DOHH2 (cell line): ENCODE results near the gene NUP98.

Source experiments
- H3F3A ChIP-seq: fragments of 200-600 bp; sonication (generic), shearing (Covaris generic); 2 replicates; pipeline ENCODE4 v1.6.0; 2016; ENCODE audit warnings: antibody characterized with exemption, mild to moderate bottlenecking; ENCODE audit not compliant: control insufficient read depth, insufficient read depth
- H3K27ac ChIP-seq: fragments of 200-600 bp; sonication (generic); 2 replicates; pipeline ENCODE4 v1.5.1; 2014; ENCODE audit warnings: low read depth, mild to moderate bottlenecking, low read length, moderate library complexity
- H3K27me3 ChIP-seq: fragments of 200-600 bp; sonication (generic); 2 replicates; pipeline ENCODE4 v1.6.1; 2014; ENCODE audit warnings: mild to moderate bottlenecking, low read length, mixed read lengths; ENCODE audit not compliant: control insufficient read depth
- H3K36me3 ChIP-seq: fragments of 200-600 bp; sonication (generic); 2 replicates; pipeline ENCODE4 v1.6.1; 2014; ENCODE audit warnings: mild to moderate bottlenecking, low read length, moderate library complexity, mixed read lengths; ENCODE audit not compliant: control insufficient read depth
- H3K4me1 ChIP-seq: fragments of 200-600 bp; sonication (generic); 2 replicates; pipeline ENCODE4 v1.6.1; 2014; ENCODE audit warnings: mild to moderate bottlenecking, low read length, mixed read lengths; ENCODE audit not compliant: control insufficient read depth
- H3K4me2 ChIP-seq: fragments of 200-600 bp; sonication (generic); 2 replicates; pipeline ENCODE4 v1.6.0; 2014; ENCODE audit warnings: mild to moderate bottlenecking, low read length, moderate library complexity
- H3K4me3 ChIP-seq: fragments of 200-600 bp; sonication (generic); 2 replicates; pipeline ENCODE4 v1.5.1; 2014; ENCODE audit warnings: mild to moderate bottlenecking, low read length, mixed read lengths
- H3K79me2 ChIP-seq: fragments of 200-600 bp; sonication (generic); 2 replicates; pipeline ENCODE4 v1.6.1; 2014; ENCODE audit warnings: mild to moderate bottlenecking, low read length, mixed read lengths; ENCODE audit not compliant: control insufficient read depth
- H3K9me2 ChIP-seq: fragments of 200-600 bp; sonication (generic); replicated peaks from 2 replicates; pipeline ENCODE4 v1.6.1; 2014; ENCODE audit warnings: mild to moderate bottlenecking, low read length, mixed read lengths; ENCODE audit not compliant: control insufficient read depth
- H3K9me3 ChIP-seq: fragments of 200-600 bp; sonication (generic); 2 replicates; pipeline ENCODE4 v1.6.1; 2014; ENCODE audit warnings: antibody characterized with exemption, low read length, mixed read lengths; ENCODE audit not compliant: control insufficient read depth, insufficient read depth
- H4K20me1 ChIP-seq: fragments of 200-600 bp; sonication (generic); 2 replicates; pipeline ENCODE4 v1.6.0; 2014; ENCODE audit warnings: low read depth, mild to moderate bottlenecking, antibody characterized with exemption, low read length, moderate library complexity; ENCODE audit not compliant: control insufficient read depth, insufficient read depth
- EZH2phosphoT487 ChIP-seq: fragments of 200-600 bp; sonication (generic); IDR thresholded peaks from 2 replicates; pipeline ENCODE4 v1.6.1; 2017; ENCODE audit warnings: borderline replicate concordance, mild to moderate bottlenecking, antibody characterized with exemption, low read length, moderate library complexity, mixed read lengths
- TF ChIP-seq, protein P1 (sequence below): fragments of 200-600 bp; sonication (generic); IDR thresholded peaks from one replicate; pipeline ENCODE4 v1.5.1; 2014; ENCODE audit warnings: antibody characterized with exemption, mild to moderate bottlenecking, low read depth, low read length; ENCODE audit not compliant: poor library complexity, severe bottlenecking

NUP98 gene

DNA sequence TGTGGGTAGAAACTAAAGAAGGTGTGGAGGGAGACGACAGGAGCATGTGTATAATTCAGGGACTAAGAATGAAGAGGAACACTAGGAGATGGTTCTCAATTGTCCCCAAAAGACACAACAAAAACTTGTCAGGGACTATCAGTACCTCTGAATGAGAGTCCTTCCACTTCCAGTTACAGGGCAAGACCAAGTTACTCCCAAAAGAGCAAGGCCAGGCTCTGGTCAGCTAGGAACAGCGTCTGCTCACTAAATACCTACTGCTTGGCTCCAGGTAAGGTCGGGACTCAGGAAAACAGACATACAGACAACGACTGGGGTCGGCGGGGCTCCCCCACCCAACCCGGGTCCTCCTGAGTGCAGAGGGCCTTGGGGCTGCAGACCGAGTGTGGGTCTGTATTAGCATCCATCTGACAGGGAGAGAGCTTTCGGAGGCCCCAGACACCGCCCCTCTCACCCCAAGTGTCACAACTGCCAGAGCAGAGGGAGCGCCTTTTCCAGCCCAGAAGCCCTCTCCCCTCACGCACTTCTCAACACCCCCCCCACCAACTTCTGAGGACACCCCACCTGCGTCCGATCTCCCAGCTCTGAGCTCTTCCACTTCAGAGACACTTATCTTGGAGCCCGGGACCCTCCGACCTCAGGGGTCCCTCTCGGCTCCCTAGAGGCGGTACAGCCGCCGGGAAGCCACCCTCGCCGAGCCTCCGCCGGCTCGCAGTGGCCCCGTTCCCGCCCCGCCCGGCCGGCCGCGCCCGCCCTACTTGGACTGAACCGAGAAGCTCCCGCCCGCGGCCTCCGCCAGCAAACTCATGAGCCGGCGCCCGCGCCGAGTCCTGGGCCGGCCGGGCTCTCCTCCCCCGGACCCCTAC is 42.9 kb upstream of the NUP98 start:
- Histone ChIP-seq H3K9me3 (no peaks in the 10 kb centered on the region), H3K79me2 (peaks cover 55% of the 10 kb centered on the region), H3K4me2 (peak overlapping the region; percentile 100), H3K27me3 (no peaks in the 10 kb centered on the region), H4K20me1 (peaks cover 19% of the 10 kb centered on the region), H3K27ac (peak overlapping the region; percentile 84), H3K4me1 (peaks cover 57% of the 10 kb centered on the region), H3K9me2 (no peaks in the 10 kb centered on the region), H3K36me3 (peaks cover 33% of the 10 kb centered on the region), H3F3A (peaks cover 24% of the 10 kb centered on the region), H3K4me3 (peak overlapping the region; percentile 91)
- no peak for TF ChIP-seq EZH2phosphoT487
- TF ChIP-seq, protein P1, sequence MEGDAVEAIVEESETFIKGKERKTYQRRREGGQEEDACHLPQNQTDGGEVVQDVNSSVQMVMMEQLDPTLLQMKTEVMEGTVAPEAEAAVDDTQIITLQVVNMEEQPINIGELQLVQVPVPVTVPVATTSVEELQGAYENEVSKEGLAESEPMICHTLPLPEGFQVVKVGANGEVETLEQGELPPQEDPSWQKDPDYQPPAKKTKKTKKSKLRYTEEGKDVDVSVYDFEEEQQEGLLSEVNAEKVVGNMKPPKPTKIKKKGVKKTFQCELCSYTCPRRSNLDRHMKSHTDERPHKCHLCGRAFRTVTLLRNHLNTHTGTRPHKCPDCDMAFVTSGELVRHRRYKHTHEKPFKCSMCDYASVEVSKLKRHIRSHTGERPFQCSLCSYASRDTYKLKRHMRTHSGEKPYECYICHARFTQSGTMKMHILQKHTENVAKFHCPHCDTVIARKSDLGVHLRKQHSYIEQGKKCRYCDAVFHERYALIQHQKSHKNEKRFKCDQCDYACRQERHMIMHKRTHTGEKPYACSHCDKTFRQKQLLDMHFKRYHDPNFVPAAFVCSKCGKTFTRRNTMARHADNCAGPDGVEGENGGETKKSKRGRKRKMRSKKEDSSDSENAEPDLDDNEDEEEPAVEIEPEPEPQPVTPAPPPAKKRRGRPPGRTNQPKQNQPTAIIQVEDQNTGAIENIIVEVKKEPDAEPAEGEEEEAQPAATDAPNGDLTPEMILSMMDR: no peak

DNA sequence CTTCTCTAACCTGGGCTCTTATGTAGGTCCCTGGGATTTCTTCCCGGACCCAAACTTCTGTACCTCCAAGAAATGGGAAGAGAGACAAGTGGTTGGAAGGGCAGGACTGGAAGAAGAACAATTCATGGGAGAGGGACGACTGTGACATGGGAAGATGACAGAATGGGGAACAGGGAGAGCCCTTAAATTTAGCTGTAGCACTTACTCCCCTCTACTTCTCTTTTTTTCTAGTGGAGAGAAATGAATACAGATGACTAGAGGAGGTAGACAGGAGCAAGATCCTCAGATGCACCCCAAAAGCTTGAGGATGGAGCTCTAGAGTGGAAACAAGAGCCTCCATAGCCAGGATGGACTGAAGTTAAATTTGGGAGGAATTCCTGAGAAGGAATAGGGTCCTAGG is 41.1 kb upstream of the NUP98 start:
- Histone ChIP-seq H3K4me2 (peak overlapping the region; percentile 100), H3K79me2 (peaks cover 72% of the 10 kb centered on the region), H3K9me2 (no peaks in the 10 kb centered on the region), H3K4me3 (peak overlapping the region; percentile 91), H3F3A (peaks cover 24% of the 10 kb centered on the region), H3K27ac (peak overlapping the region; percentile 84), H3K36me3 (peaks cover 48% of the 10 kb centered on the region), H3K27me3 (no peaks in the 10 kb centered on the region), H3K4me1 (peaks cover 69% of the 10 kb centered on the region), H4K20me1 (peaks cover 29% of the 10 kb centered on the region), H3K9me3 (no peaks in the 10 kb centered on the region)
- TF ChIP-seq EZH2phosphoT487: no peak
- TF ChIP-seq, protein P1: no peak

DNA sequence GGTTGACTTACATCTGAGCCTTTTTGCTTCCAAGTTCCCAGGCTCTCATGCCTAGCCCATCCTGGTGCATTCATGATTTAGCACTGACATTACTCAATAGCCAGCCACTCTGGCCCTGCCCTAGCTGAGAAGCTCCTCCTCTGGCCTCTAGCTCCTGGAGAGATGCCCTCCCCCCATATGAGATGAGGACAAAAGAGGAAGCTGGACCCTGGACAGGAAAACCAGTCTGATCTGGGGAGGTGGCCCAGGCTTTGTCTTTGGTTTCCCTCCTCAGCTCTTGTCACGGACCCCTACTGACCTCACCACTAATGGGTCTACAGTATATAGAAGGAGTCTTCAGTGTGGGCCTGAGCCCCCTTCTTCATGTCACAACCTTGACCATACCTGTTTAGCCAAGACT is 40.4 kb upstream of the NUP98 start:
- peaks cover 79% of the 10 kb centered on the region for H3K79me2 ChIP-seq
- no peak for TF ChIP-seq EZH2phosphoT487
- TF ChIP-seq, protein P1: no peak
- peaks cover 32% of the 10 kb centered on the region for H4K20me1 ChIP-seq
- no peaks in the 10 kb centered on the region for H3K27me3 ChIP-seq
- H3F3A ChIP-seq: peaks cover 24% of the 10 kb centered on the region
- peaks cover 53% of the 10 kb centered on the region for H3K36me3 ChIP-seq
- H3K9me2 ChIP-seq: no peaks in the 10 kb centered on the region
- H3K27ac ChIP-seq: peak overlapping the region; percentile 84; the same call in 1 of the 2 replicates
- H3K9me3 ChIP-seq: no peaks in the 10 kb centered on the region
- peak overlapping the region; percentile 91 for H3K4me3 ChIP-seq
- H3K4me1 ChIP-seq: peaks cover 69% of the 10 kb centered on the region
- peak overlapping the region; percentile 100 for H3K4me2 ChIP-seq
